ENCODE measurements around the gene AUH.

AUH gene

DNA sequence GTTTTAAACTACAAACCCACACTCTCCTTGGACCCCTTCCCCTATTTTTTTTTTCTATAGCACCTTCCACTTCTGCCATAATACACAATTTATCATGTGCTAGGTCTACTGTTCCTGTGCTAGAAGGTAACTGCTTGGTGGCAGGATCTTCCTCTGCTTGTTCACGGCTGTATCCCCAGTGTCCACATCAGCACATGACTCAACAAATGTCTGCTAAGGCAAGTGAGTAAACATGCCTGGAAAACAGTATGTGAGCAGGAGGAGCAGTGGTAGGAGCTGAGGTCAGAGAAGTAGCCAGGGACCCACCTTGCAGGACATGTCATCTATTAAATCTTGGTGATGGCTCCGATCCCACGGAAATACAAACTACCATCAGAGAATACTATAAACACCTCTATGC is 79.4 kb downstream of the AUH start:
- TF ChIP-seq, protein P1, sequence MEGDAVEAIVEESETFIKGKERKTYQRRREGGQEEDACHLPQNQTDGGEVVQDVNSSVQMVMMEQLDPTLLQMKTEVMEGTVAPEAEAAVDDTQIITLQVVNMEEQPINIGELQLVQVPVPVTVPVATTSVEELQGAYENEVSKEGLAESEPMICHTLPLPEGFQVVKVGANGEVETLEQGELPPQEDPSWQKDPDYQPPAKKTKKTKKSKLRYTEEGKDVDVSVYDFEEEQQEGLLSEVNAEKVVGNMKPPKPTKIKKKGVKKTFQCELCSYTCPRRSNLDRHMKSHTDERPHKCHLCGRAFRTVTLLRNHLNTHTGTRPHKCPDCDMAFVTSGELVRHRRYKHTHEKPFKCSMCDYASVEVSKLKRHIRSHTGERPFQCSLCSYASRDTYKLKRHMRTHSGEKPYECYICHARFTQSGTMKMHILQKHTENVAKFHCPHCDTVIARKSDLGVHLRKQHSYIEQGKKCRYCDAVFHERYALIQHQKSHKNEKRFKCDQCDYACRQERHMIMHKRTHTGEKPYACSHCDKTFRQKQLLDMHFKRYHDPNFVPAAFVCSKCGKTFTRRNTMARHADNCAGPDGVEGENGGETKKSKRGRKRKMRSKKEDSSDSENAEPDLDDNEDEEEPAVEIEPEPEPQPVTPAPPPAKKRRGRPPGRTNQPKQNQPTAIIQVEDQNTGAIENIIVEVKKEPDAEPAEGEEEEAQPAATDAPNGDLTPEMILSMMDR (IDR thresholded peaks at IDR 0.05; ENCODE audit: low read depth, low read length, missing control alignments): no peak
- H3K4me3 ChIP-seq (ENCODE audit: low read depth, low read length): no peak overlapping the region
- DNase-seq (ENCODE audit: low read depth): no peak

DNA sequence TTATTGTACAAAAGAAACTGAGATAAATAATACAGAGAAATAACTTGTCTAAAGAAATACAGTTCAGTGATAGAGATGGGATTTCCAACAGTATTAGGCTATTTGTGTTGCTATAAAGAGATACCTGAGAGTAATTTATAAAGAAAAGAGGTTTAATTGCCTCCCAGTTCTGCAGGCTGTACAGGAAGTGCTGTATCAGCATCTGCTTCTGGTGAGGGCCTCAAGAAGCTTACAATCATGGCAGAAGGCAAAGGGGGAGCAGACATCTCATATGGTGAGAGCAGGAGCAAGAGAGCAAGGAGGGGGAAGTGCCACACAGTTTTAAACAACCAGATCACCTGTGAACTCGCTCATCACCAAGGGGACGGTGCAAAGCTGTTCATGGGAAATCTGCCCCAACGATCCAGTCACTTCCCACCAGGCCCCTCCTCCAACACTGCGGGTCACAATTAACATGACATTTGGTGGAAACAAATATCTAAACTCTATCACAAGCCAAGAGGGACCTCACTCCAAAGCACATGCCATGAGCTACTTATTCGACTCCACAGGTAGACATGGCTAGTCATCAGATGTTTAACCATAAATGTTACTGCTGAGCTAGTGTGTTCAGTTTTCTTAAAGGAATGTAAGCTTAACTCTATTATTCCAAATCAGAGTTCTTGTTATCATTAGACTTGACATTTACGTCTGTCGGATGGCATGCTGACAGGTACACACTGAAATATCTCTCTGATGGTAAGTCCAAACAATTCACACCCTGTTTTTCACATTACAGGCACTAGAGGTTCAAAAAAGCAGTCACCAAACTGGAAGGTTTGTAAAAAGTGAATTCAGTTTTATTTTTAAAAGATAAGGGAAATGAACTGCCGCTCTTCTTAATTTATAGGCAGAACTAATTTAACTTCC is 82.2 kb downstream of the AUH start:
- H3K4me3 ChIP-seq (ENCODE audit: low read depth, low read length): no peak overlapping the region
- DNase-seq (ENCODE audit: low read depth): no peak
- TF ChIP-seq, protein P1 (IDR thresholded peaks at IDR 0.05; ENCODE audit: low read depth, low read length, missing control alignments): no peak

DNA sequence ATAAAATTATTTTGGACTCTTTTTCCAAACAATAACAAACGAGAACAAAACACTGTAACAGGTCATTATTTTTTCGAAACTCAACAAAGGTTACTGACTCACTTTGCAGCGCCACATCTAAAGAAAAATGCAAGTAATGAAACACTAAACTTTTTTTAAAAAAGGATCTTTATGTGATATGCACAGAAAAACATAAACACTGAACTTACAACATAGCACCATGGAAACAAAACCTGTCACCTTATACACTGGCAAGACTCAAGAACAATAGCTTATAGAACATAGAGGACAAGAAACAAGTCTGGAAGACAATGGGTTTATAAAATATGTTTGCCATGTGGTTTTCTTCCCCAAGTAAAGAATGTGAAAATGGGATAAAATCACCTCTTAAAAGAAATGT is 85.2 kb downstream of the AUH start:
- no peak for DNase-seq (ENCODE audit: low read depth)
- no peak overlapping the region for H3K4me3 ChIP-seq (ENCODE audit: low read depth, low read length)
- TF ChIP-seq, protein P1 (IDR thresholded peaks at IDR 0.05; ENCODE audit: low read depth, low read length, missing control alignments): no peak

DNA sequence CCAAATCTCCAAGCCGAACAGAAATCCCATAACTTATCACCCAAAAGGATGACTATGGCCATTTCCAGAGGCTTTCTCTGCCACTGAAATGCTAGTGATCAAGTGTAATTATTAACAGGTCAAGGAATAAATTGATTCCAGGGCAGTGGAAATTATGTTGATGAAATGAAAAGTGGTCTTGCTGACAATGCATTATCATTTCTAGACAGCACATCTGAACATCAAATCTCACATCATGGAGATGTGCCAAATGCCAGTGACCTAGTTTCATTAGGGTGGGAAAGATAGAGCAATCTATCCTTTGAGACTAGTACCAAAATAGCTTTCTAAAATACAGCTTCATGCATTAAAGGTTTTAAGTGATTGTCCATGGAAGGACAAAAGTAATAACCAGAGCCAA is 86.1 kb downstream of the AUH start:
- TF ChIP-seq, protein P1 (IDR thresholded peaks at IDR 0.05; ENCODE audit: low read depth, low read length, missing control alignments): no peak
- no peak overlapping the region for H3K4me3 ChIP-seq (ENCODE audit: low read depth, low read length)
- DNase-seq (ENCODE audit: low read depth): no peak

DNA sequence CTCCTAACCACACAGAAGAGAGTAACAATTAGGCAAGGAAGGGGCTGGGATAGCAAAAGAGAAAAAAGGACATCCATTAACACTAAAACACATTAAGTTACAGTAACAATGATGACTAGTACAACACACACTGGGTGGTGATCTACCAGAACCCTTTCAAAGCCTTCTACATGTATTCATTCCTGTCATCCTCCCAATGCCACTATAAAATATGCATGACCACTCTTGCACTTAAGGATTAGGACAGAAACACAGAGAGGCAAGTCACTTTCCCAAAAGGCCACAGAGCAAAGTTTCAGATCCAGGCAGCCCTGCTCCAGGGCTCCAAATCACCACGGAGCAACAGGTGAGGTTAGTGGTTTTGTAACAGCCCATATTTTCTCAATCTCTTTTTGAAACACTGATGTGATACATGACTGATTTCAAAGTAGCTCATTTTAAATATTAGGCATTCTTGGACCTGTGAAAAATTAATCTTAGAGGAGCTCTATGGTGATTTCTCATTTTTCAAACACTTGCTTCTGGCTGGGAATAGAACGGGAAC is 86.7 kb downstream of the AUH start:
- no peak for DNase-seq (ENCODE audit: low read depth)
- no peak overlapping the region for H3K4me3 ChIP-seq (ENCODE audit: low read depth, low read length)
- TF ChIP-seq, protein P1 (IDR thresholded peaks at IDR 0.05; ENCODE audit: low read depth, low read length, missing control alignments): no peak

DNA sequence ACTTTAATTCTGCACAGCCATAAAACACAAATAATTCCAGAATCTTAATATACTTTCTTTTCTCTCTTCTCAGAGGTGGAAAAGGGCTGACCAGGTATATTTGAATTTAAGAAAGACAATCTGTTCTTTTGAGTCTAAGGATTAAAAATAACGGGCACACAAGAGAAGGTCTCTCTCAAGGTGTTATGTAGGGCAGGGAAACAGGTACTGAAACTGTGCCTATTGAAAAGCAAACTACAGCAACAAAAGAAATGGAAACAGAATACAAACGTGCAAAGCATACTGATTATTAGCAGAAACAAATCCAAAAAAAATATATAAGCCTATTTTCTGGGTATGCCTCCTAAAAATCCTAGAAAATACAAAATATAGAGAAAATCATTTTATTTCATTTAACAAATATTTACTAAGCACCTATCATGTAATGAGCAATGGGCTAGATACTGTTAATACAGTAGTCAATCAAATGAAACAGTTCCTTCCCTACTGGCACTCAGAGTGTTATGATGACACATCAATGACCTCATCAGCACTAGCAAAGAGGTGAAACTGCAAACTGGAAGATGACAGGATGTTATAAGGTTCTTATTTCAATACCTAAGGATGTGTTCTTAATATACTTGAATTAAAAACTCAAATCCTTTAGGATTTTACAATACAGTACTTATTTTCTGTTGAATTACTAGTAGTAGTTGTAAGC is 87.7 kb downstream of the AUH start:
- TF ChIP-seq, protein P1 (IDR thresholded peaks at IDR 0.05; ENCODE audit: low read depth, low read length, missing control alignments): no peak
- no peak overlapping the region for H3K4me3 ChIP-seq (ENCODE audit: low read depth, low read length)
- DNase-seq (ENCODE audit: low read depth): no peak

All from GM12864 (cell line).